Transverse colon (tissue), 4 donors: ENCODE results near the gene MAPK8IP3. TPM values are rescaled to one million over a fixed set of nuclear protein-coding genes. Genes with fewer than 3 reads are reported as not detected.
A peak's percentile ranks its signal among the peaks of the same experiment; 100 is the strongest.

ENCODE experiments used
- DNase-seq: peaks from one replicate; pipeline ENCODE4 v3.0.0-alpha.2; 2019
- H3K27ac ChIP-seq, 4 donors: fragments of 200-600 bp; sonication (generic); 2 replicates each; pipeline ENCODE4 v1.5.1; 2016 to 2018; ENCODE audit warnings: inconsistent platforms in 4 of 4
- H3K27me3 ChIP-seq: fragments of 200-600 bp; sonication (generic); 2 replicates; pipeline ENCODE4 v1.5.1; 2017; ENCODE audit warnings: inconsistent platforms
- H3K36me3 ChIP-seq, 4 donors: fragments of 200-600 bp; sonication (generic); 2 replicates each; pipeline ENCODE4 v1.5.1; 2017 to 2019; ENCODE audit warnings: inconsistent platforms in 4 of 4
- H3K4me1 ChIP-seq, 4 donors: fragments of 200-600 bp; sonication (generic); 2 replicates each; pipeline ENCODE4 v1.5.1; 2017 to 2020; ENCODE audit warnings: inconsistent platforms in 4 of 4
- H3K4me3 ChIP-seq, 4 donors: fragments of 200-600 bp; sonication (generic); 1 replicate in 1 of 4; 2 replicates in 3 of 4; pipeline versions ENCODE4 v1.5.1 to v1.6.1; 2017 to 2019; ENCODE audit warnings: inconsistent platforms in 4 of 4
- H3K9me3 ChIP-seq, 2 donors: fragments of 200-600 bp; sonication (generic); 2 replicates each; pipeline ENCODE4 v1.5.1; 2017 to 2019; ENCODE audit warnings: inconsistent platforms in 2 of 2
- CTCF ChIP-seq, 5 experiments: fragments of 200-600 bp in 3 of 5; fragments of 450-650 bp in 2 of 5; sonication (generic) in 3 of 5; IDR thresholded peaks; 1 replicate in 2 of 5; 2 replicates in 3 of 5; pipeline ENCODE4 v1.5.1; 2016 to 2017; ENCODE audit warnings: antibody characterized with exemption in 5 of 5, inconsistent platforms in 3 of 5, mild to moderate bottlenecking in 2 of 5, moderate library complexity in 1 of 5
- EP300 ChIP-seq: sonication (generic); formaldehyde crosslinking; IDR thresholded peaks from one replicate; pipeline ENCODE4 v1.6.1; 2017; ENCODE audit warnings: antibody characterized with exemption, low read depth
- POLR2A ChIP-seq: fragments of 450-650 bp; IDR thresholded peaks from one replicate; pipeline ENCODE4 v1.6.1; 2016; ENCODE audit warnings: antibody characterized with exemption, mild to moderate bottlenecking, moderate library complexity
- POLR2AphosphoS5 ChIP-seq, 3 donors: sonication (generic); formaldehyde crosslinking; IDR thresholded peaks; one replicate each; pipeline ENCODE4 v1.6.1; 2016; ENCODE audit warnings: antibody characterized with exemption in 3 of 3
- WGBS, 2 donors: methylation state at CpG; one replicate each; pipeline ENCODE4 v1.1.5; 2018; ENCODE audit warnings: low coverage in 1 of 2; 5-methylcytosine and 5-hydroxymethylcytosine counted together
- in situ Hi-C, 4 donors: fragments of 200-750 bp; cut with MboI; loops; one replicate each; pipeline versions ENCODE4 v1.15.0 to v1.15.1; 2017; ENCODE audit warnings: low sequenced_read_pairs in 3 of 4, low pct_ligation_motif_present in 1 of 4, low pct_unique_long_range_greater_than_20kb in 1 of 4
- intact Hi-C: fragments of 100-400 bp; cut with DNase I; formaldehyde crosslinking; loops from one replicate; pipeline ENCODE4 v1.15.1; 2023; ENCODE audit warnings: low total_unique reads
- total RNA-seq, 4 donors: library from RNA; depleted of rRNA; stranded (reverse); fragments of >200 nt; gene quantifications; one replicate each; pipeline ENCODE4 v1.1.0, GENCODE V29; 2016

The MAPK8IP3 gene
- total RNA-seq: 100 to 1,000 TPM in 2 of 4 donors, 10 to 100 TPM in 2; 74.0 to 250 (median 138) TPM

- no peaks in the 10 kb centered on the region for H3K27me3 ChIP-seq
- WGBS, 2 donors: 0% methylated on average over 63 of the region's 79 CpGs; no CpG with 5 or more reads in 1 of the 2 donors
- no peaks in the 10 kb centered on the region for H3K9me3 ChIP-seq
- in situ Hi-C loops: no loop called here
- intact Hi-C loops: no loop called here
- H3K27ac ChIP-seq: peak within 1 kb of the TSS; percentile 94 to 99 (median 95)
- H3K4me1 ChIP-seq: peaks cover 12 to 34% (median 23%) of the 10 kb centered on the region in 4 donors
- peak; percentile 94 for DNase-seq
- TF ChIP-seq POLR2A (peak; percentile 92), POLR2AphosphoS5 (IDR thresholded peaks at IDR 0.05) (peak; percentile 95 to 98 (median 97)), CTCF (IDR thresholded peaks at IDR 0.05) (peak; percentile 55 to 99 (median 91)), EP300 (no peak)
- peak within 1 kb of the TSS; percentile 72 to 92 (median 86) for H3K4me3 ChIP-seq
- peaks cover 0 to 4% (median 0%) of the 10 kb centered on the region in 4 donors for H3K36me3 ChIP-seq
Measured at GRCh38 chr16:1705688-1706385, at the start of gene MAPK8IP3. Gene MAPK8IP3, plus strand, starts transcription at chr16:1706195. Its CDS starts 145 bp downstream, at chr16:1706340.

GRCh38 chr16:1656808-1657617, 49.0 kb upstream of the MAPK8IP3 start:
- peaks cover 0 to 60% (median 18%) of the 10 kb centered on the region in 4 donors for H3K36me3 ChIP-seq
- H3K27me3 ChIP-seq: no peaks in the 10 kb centered on the region
- in situ Hi-C loops (no loop called here), intact Hi-C loops (no loop called here)
- 89% methylated on average over 24 of the region's 24 CpGs; no CpG with 5 or more reads in 1 of the 2 donors for WGBS, 2 donors
- H3K27ac ChIP-seq: no peak overlapping the region
- no peaks in the 10 kb centered on the region for H3K9me3 ChIP-seq
- H3K4me1 ChIP-seq: no peaks in the 10 kb centered on the region
- DNase-seq: no peak
- no peak overlapping the region for H3K4me3 ChIP-seq
- TF ChIP-seq POLR2A (no peak), EP300 (no peak), CTCF (IDR thresholded peaks at IDR 0.05) (no peak), POLR2AphosphoS5 (IDR thresholded peaks at IDR 0.05) (no peak)

GRCh38 chr16:1657841-1658240, 48.2 kb upstream of the MAPK8IP3 start:
- H3K4me3 ChIP-seq: no peak overlapping the region
- no peak for DNase-seq
- no peaks in the 10 kb centered on the region for H3K9me3 ChIP-seq
- H3K4me1 ChIP-seq: no peaks in the 10 kb centered on the region
- H3K27ac ChIP-seq: no peak overlapping the region
- in situ Hi-C loops (no loop called here), intact Hi-C loops (no loop called here)
- no peaks in the 10 kb centered on the region for H3K27me3 ChIP-seq
- H3K36me3 ChIP-seq: peaks cover 0 to 61% (median 18%) of the 10 kb centered on the region in 4 donors
- no peak for TF ChIP-seq EP300
- no peak for TF ChIP-seq CTCF (IDR thresholded peaks at IDR 0.05)
- TF ChIP-seq POLR2A: no peak
- TF ChIP-seq POLR2AphosphoS5 (IDR thresholded peaks at IDR 0.05): no peak
- 96% methylated on average over 13 of the region's 13 CpGs; no CpG with 5 or more reads in 1 of the 2 donors for WGBS, 2 donors

GRCh38 chr16:1659031-1659430, 47.0 kb upstream of the MAPK8IP3 start:
- Histone ChIP-seq H3K4me3 (no peak overlapping the region), H3K9me3 (no peaks in the 10 kb centered on the region), H3K27me3 (no peaks in the 10 kb centered on the region), H3K27ac (no peak overlapping the region), H3K36me3 (peaks cover 0 to 68% (median 19%) of the 10 kb centered on the region in 4 donors), H3K4me1 (no peaks in the 10 kb centered on the region)
- intact Hi-C loops: no loop called here
- in situ Hi-C loops: no loop called here
- no peak for DNase-seq
- WGBS, 2 donors: 84% methylated on average over 5 of the region's 5 CpGs; no CpG with 5 or more reads in 1 of the 2 donors
- TF ChIP-seq EP300 (no peak), POLR2A (no peak), CTCF (IDR thresholded peaks at IDR 0.05) (no peak), POLR2AphosphoS5 (IDR thresholded peaks at IDR 0.05) (no peak)
